Measurements from ENCODE around the gene MYL10.

MYL10 gene

GRCh38 chr7:101595766-101596537 lies 33.1 kb downstream of the MYL10 start:
- TF ChIP-seq CTCF (IDR thresholded peaks at IDR 0.05), result no peak
- H3K36me3 ChIP-seq (ENCODE audit: control insufficient read depth, insufficient read depth, low read length), result no peaks in the 10 kb centered on the region

GRCh38 chr7:101595246-101595645 lies 33.9 kb downstream of the MYL10 start:
- no peak overlapping the region for H2AFZ ChIP-seq
- H3K79me2 ChIP-seq, result no peaks in the 10 kb centered on the region
- H3K27me3 ChIP-seq (ENCODE audit: control insufficient read depth, insufficient read depth, low read length), result no peaks in the 10 kb centered on the region
- no peaks in the 10 kb centered on the region for H3K4me1 ChIP-seq
- no peak for TF ChIP-seq CTCF (IDR thresholded peaks at IDR 0.05)
- no peak overlapping the region for H3K4me3 ChIP-seq (ENCODE audit: low read depth, low read length)
- no peak overlapping the region for H3K4me2 ChIP-seq (ENCODE audit: low read length)
- H3K9me3 ChIP-seq (ENCODE audit: control insufficient read depth, low read length), result no peaks in the 10 kb centered on the region
- H3K9ac ChIP-seq, result no peak overlapping the region
- H3K36me3 ChIP-seq (ENCODE audit: control insufficient read depth, insufficient read depth, low read length), result no peaks in the 10 kb centered on the region
- no peak overlapping the region for H3K27ac ChIP-seq

More at GRCh38 chr7:101595766-101596537, 33.1 kb downstream of the MYL10 start:
- H3K27me3 ChIP-seq (ENCODE audit: control insufficient read depth, insufficient read depth, low read length), result no peaks in the 10 kb centered on the region
- no peaks in the 10 kb centered on the region for H3K79me2 ChIP-seq
- no peak overlapping the region for H3K4me3 ChIP-seq (ENCODE audit: low read depth, low read length)
- H3K4me2 ChIP-seq (ENCODE audit: low read length), result no peak overlapping the region
- no peaks in the 10 kb centered on the region for H3K9me3 ChIP-seq (ENCODE audit: control insufficient read depth, low read length)
- H3K9ac ChIP-seq, result no peak overlapping the region
- no peaks in the 10 kb centered on the region for H3K4me1 ChIP-seq
- H3K27ac ChIP-seq, result no peak overlapping the region
- no peak overlapping the region for H2AFZ ChIP-seq

GRCh38 chr7:101594790-101595189 lies 34.3 kb downstream of the MYL10 start:
- no peaks in the 10 kb centered on the region for H3K9me3 ChIP-seq (ENCODE audit: control insufficient read depth, low read length)
- no peak overlapping the region for H3K9ac ChIP-seq
- H3K4me1 ChIP-seq, result no peaks in the 10 kb centered on the region
- H3K36me3 ChIP-seq (ENCODE audit: control insufficient read depth, insufficient read depth, low read length), result no peaks in the 10 kb centered on the region
- TF ChIP-seq CTCF (IDR thresholded peaks at IDR 0.05), result no peak
- H3K27me3 ChIP-seq (ENCODE audit: control insufficient read depth, insufficient read depth, low read length), result no peaks in the 10 kb centered on the region
- H3K79me2 ChIP-seq, result no peaks in the 10 kb centered on the region
- H3K4me2 ChIP-seq (ENCODE audit: low read length), result no peak overlapping the region
- H2AFZ ChIP-seq, result no peak overlapping the region
- no peak overlapping the region for H3K27ac ChIP-seq
- no peak overlapping the region for H3K4me3 ChIP-seq (ENCODE audit: low read depth, low read length)

- no peak for TF ChIP-seq CTCF (IDR thresholded peaks at IDR 0.05)
- no peak overlapping the region for H2AFZ ChIP-seq
- no peak overlapping the region for H3K27ac ChIP-seq
Measured at GRCh38 chr7:101593556-101593955, 35.5 kb downstream of the MYL10 start.

GRCh38 chr7:101591504-101591903 lies 37.6 kb downstream of the MYL10 start:
- Histone ChIP-seq H2AFZ (no peak overlapping the region), H3K36me3 (ENCODE audit: control insufficient read depth, insufficient read depth, low read length) (no peaks in the 10 kb centered on the region), H3K27ac (no peak overlapping the region), H3K9ac (no peak overlapping the region), H3K27me3 (ENCODE audit: control insufficient read depth, insufficient read depth, low read length) (no peaks in the 10 kb centered on the region), H3K4me3 (ENCODE audit: low read depth, low read length) (no peak overlapping the region), H3K4me2 (ENCODE audit: low read length) (no peak overlapping the region), H3K4me1 (no peaks in the 10 kb centered on the region), H3K9me3 (ENCODE audit: control insufficient read depth, low read length) (no peaks in the 10 kb centered on the region), H3K79me2 (no peaks in the 10 kb centered on the region)
- TF ChIP-seq CTCF (IDR thresholded peaks at IDR 0.05), result no peak

More at GRCh38 chr7:101593556-101593955, 35.5 kb downstream of the MYL10 start:
- Histone ChIP-seq H3K79me2 (no peaks in the 10 kb centered on the region), H3K4me3 (ENCODE audit: low read depth, low read length) (no peak overlapping the region), H3K4me1 (no peaks in the 10 kb centered on the region), H3K9ac (no peak overlapping the region), H3K27me3 (ENCODE audit: control insufficient read depth, insufficient read depth, low read length) (no peaks in the 10 kb centered on the region), H3K36me3 (ENCODE audit: control insufficient read depth, insufficient read depth, low read length) (no peaks in the 10 kb centered on the region), H3K9me3 (ENCODE audit: control insufficient read depth, low read length) (no peaks in the 10 kb centered on the region), H3K4me2 (ENCODE audit: low read length) (no peak overlapping the region)

Data from parathyroid adenoma (tissue), 2 donors.